ENCODE measurements around the gene SHLD2. TPM values are rescaled to one million over a fixed set of nuclear protein-coding genes. Genes with fewer than 3 reads are reported as not detected.

Gene SHLD2
- total RNA-seq (2016; rRNA removed; fragmentation: Illumina TruSeq; extraction: Trizol) (53.7 and 79.4 TPM in 2 replicates), polyA plus RNA-seq (2011; rRNA removed) (22.6 and 25.7 TPM in 2 replicates), polyA minus RNA-seq (2011; rRNA and poly(A)+ RNA removed; ENCODE audit: low replicate concordance) (12.5 and 21.0 TPM in 2 replicates), Bru-seq, nascent RNA (percentile 88 among the genes with signal in this experiment), BruChase-seq, experiment 1, labeled RNA remaining after a 6-hour chase (percentile 86 among the genes with signal in this experiment), BruChase-seq, experiment 2, labeled RNA remaining after a 2-hour chase (percentile 89 among the genes with signal in this experiment)
- 27.4 and 29.8 TPM in 2 replicates for total RNA-seq (2016; cell fraction: cytosol; rRNA removed; fragmentation: Illumina TruSeq; extraction: Trizol; ENCODE audit: low read depth)
- 54.2 and 78.8 TPM in 2 replicates for total RNA-seq (2016; cell fraction: insoluble cytoplasmic fraction; rRNA removed; fragmentation: Illumina TruSeq; extraction: Trizol)
- total RNA-seq (2016; cell fraction: membrane; rRNA removed; fragmentation: Illumina TruSeq; extraction: Trizol): 64.3 and 72.7 TPM in 2 replicates
- total RNA-seq (2016; cell fraction: nucleus; rRNA removed; fragmentation: Illumina TruSeq; extraction: Trizol): 45.4 and 47.2 TPM in 2 replicates
- 9.1 and 15.2 TPM in 2 replicates for polyA plus RNA-seq (2011; cell fraction: cytosol; rRNA removed)
- polyA plus RNA-seq (2011; cell fraction: nucleus; rRNA removed): 11.8 and 16.3 TPM in 2 replicates
- 32.6 and 35.2 TPM in 2 replicates for polyA plus RNA-seq (2012)
- polyA plus RNA-seq (2016; cell fraction: cytosol; fragmentation: Illumina TruSeq; extraction: Trizol; ENCODE audit: low read depth): 12.4 and 15.4 TPM in 2 replicates
- 46.3 and 51.5 TPM in 2 replicates for polyA plus RNA-seq (2016; cell fraction: insoluble cytoplasmic fraction; fragmentation: Illumina TruSeq; extraction: Trizol; ENCODE audit: low read depth)
- polyA plus RNA-seq (2016; cell fraction: membrane; fragmentation: Illumina TruSeq; extraction: Trizol; ENCODE audit: low read depth): 29.5 and 30.4 TPM in 2 replicates
- 45.4 and 46.0 TPM in 2 replicates for polyA plus RNA-seq (2016; cell fraction: nucleus; fragmentation: Illumina TruSeq; extraction: Trizol; ENCODE audit: insufficient read depth, low read depth)
- polyA minus RNA-seq (2011; cell fraction: cytosol; rRNA and poly(A)+ RNA removed): 22.2 and 26.3 TPM in 2 replicates
- polyA minus RNA-seq (2011; cell fraction: nucleus; rRNA and poly(A)+ RNA removed): 45.1 and 52.1 TPM in 2 replicates
- long read RNA-seq, experiment 1, partial matches to known transcripts: 10 of 31 reads
- long read RNA-seq, experiment 1, other reads (novel, unspliced or antisense): 14 of 31 reads
- long read RNA-seq, experiment 2, partial matches to known transcripts: 29 of 99 reads
- long read RNA-seq, experiment 2, other reads (novel, unspliced or antisense): 68 of 99 reads

GRCh38 chr10:87094373-87095235 is at the start of gene SHLD2, which contains the start of gene GLUD1:
TSS of gene SHLD2 (plus strand) at chr10:87095206. CDS start at chr10:87151355, 56,149 bp downstream.
TSS of gene GLUD1 (minus strand) at chr10:87094843. CDS start at chr10:87094769, 74 bp downstream.
- CTCF ChIA-PET (ENCODE audit: low intra/inter-chr PET ratio, low total read pairs): interaction anchor here (0.8 kb wide), 1 partner anchor 156 kb away, joined by 3 read pairs; no protein-coding TSS in a partner anchor
- no peak for FAIRE-seq
- Histone ChIP-seq H2AFZ (ENCODE audit: low read length) (no peak within 1 kb of the TSS), H4K20me1 (ENCODE audit: insufficient read depth, low read length) (peaks cover 25% of the 10 kb centered on the region), H3K4me3 (replicated peaks in 1 of 3; ENCODE audit: insufficient read depth in 1 of 3, low read depth in 2 of 3, low read length in 3 of 3) (peak within 1 kb of the TSS; percentile 78 to 91 (median 90)), H3K79me2 (ENCODE audit: insufficient read depth, low read length) (peaks cover 89% of the 10 kb centered on the region), H3K36me3 (replicated peaks in 1 of 2; ENCODE audit: control insufficient read depth in 1 of 2, insufficient read depth in 2 of 2, low read length in 2 of 2) (peaks cover 3 to 15% of the 10 kb centered on the region in 2 experiments), H3K27ac (ENCODE audit: extremely low read length, insufficient read depth, low read length) (peak within 1 kb of the TSS; percentile 97), H3K4me2 (ENCODE audit: low read depth, low read length) (peak within 1 kb of the TSS; percentile 84), H3K4me1 (ENCODE audit: insufficient read depth, low read length) (peaks cover 52% of the 10 kb centered on the region), H3K9me3 (ENCODE audit: low read length) (no peaks in the 10 kb centered on the region), H3K27me3 (ENCODE audit: control insufficient read depth in 1 of 2, insufficient read depth in 2 of 2, low read length in 2 of 2) (no peaks in the 10 kb centered on the region; a peak in 1 of 5 replicates), H3K9ac (ENCODE audit: insufficient read depth, low read depth, low read length) (peak within 1 kb of the TSS; percentile 95)
- 1% methylated on average over 32 of the region's 111 CpGs for WGBS (ENCODE audit: low lambda C conversion rate)
- intact Hi-C loops (cut with micrococcal nuclease; ENCODE audit: unreplicated experiment): loop anchor here (2.0 kb wide), 1 partner anchor 42 kb away; no protein-coding TSS in a partner anchor
- peak; percentile 87 for DNase-seq (ENCODE audit: low spot score)
- no TSS peak for BruUV-seq (replicated peaks)
- in situ Hi-C loops (cut with HindIII; ENCODE audit: extremely low pct_ligation_motif_present, low pct_unique_long_range_greater_than_20kb): no loop called here
- ATAC-seq: peak; percentile 76
- POLR2A ChIA-PET: interaction anchor here (1.4 kb wide), 1 partner anchor 51 kb away, joined by 5 read pairs; no protein-coding TSS in a partner anchor
- TF ChIP-seq RFX3 (CRISPR knock-in tag; IDR thresholded peaks at IDR 0.05) (no peak), TCF7 (IDR thresholded peaks at IDR 0.05; ENCODE audit: low read depth) (peak; percentile 14; the same call in 1 of the 2 replicates), TFE3 (CRISPR knock-in tag; IDR thresholded peaks at IDR 0.05) (peak; percentile 48; the same call in 1 of the 2 replicates), ZSCAN30 (CRISPR knock-in tag; IDR thresholded peaks at IDR 0.05) (no peak), TFDP2 (CRISPR knock-in tag; IDR thresholded peaks at IDR 0.05) (no peak), ZNF512B (CRISPR knock-in tag; IDR thresholded peaks at IDR 0.05; ENCODE audit: borderline replicate concordance) (no peak), ZBTB7A (CRISPR knock-in tag; IDR thresholded peaks at IDR 0.05) (no peak), ARNT2 (CRISPR knock-in tag; IDR thresholded peaks at IDR 0.05; ENCODE audit: low read depth) (peak; percentile 74; the same call in 1 of the 2 replicates), KLF13 (CRISPR knock-in tag; IDR thresholded peaks at IDR 0.05) (no peak), GPN1 (CRISPR knock-in tag; IDR thresholded peaks at IDR 0.05; ENCODE audit: borderline replicate concordance) (0 out of 2 replicates have a peak, but pooled peaks have one; percentile 51), ZMAT3 (CRISPR knock-in tag; conservative IDR thresholded peaks at IDR 0.05) (0 out of 2 replicates have a peak, but pooled peaks have one; percentile 7), ZNF232 (CRISPR knock-in tag; IDR thresholded peaks at IDR 0.05; ENCODE audit: borderline replicate concordance) (no peak)
